NCI-H82 treated with DMSO at 0.1 percent for 48 hours (cell line): Measurements from ENCODE around the gene PDSS2.
"Not testable (repeated sequence)": the region's sequence is repeated elsewhere in the genome, so short reads cannot be mapped to it uniquely, and the experiment has no call there.

Source experiments
- DNase-seq: peaks from one replicate; lab custom pipeline; 2025; ENCODE audit not compliant: unreplicated experiment; lab: John Stamatoyannopoulos, UW

PDSS2 gene

DNA sequence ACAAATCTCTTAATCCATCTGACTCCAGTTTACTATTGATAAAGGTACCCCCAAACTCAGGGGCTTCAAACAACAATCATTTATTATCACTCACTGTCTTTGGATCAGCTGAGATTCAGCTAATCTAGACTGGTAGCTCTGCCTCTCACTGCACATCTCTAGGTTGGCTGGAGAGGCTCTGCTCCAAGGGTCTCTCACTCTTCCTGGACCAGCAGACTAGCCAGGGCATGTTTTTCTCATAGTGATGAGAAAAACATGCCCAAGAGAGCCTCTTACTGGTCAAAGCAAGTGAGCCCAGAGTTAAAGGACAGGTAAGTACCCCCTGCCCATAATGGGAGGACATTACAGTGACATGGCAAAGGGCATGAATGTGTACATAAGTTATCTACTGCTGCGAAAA, 228.9 kb downstream of the PDSS2 start:
- no peak for DNase-seq

DNA sequence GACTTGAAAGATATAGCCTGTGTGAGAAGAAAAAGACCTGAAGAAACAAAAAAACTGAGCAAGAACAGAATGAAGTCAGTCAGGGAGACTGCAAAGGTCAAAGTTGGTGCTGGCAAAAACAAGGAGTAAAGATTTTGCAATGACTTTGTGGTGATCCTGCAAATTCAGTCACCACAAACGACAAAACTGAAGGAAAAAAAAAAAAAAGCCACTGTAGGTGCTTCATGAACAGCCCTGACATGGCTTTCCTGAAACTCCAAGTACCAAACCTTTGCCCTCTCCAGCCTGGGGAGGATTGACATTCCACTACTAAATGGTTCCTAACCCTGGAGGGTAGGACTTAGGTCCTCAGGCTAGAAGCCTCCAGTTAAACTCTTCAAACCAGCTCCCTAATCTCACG, 229.3 kb downstream of the PDSS2 start:
- no peak for DNase-seq

DNA sequence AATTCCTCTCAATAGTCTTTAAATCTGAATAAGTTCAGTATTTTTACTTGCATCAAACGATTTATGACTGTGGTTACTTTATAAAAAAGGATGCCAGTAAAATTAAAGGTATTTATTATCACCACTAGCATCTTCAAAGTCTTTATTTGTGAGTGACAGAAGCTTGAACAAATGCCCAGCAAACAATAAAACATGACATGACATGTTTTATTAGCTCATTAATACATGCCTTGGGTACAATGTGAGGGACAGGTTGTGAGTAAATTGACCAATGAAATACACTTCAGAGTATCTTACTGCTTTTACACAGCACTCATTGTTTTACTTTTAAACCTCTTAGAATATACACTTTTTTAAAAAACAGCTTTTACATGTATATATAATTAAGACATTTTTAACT, 230.6 kb downstream of the PDSS2 start:
- DNase-seq: no peak

DNA sequence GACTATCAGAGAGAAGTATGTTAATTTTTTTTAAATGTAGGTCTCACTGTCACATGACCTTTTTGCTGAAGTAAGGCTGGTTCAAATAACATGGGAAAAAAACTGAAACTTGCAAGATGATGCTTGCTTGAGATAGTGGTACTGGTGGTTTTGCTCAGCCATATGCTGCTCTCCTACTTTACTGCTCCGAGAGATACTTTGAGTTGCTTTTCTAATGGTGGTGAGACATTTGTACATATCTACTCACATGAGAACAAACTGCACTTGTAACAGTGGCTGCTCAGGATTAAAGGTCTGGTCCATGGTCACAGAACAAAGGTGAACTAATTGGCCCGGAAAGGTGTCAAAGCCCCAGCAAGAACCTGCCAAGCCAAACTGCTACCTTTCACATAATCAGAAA, 237.8 kb downstream of the PDSS2 start:
- no peak for DNase-seq

DNA sequence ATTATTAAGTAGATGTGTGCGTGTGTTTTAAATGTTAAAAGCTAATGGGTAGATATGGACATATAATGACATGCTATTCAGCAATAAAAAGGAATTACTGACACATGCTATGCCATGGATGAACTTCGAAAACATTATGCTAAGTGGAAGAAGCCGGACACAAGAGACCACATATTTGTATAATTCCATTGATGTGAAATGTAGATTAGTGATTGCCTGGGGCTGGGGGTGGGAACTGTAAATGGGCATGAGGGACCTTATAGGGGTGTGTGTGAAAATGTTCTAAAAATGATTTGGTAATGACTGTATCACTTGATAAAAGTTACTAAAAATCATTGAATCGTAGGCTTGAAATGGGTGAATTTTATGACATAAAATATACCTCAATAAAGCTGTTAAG, 239.5 kb downstream of the PDSS2 start:
- DNase-seq: no peak

DNA sequence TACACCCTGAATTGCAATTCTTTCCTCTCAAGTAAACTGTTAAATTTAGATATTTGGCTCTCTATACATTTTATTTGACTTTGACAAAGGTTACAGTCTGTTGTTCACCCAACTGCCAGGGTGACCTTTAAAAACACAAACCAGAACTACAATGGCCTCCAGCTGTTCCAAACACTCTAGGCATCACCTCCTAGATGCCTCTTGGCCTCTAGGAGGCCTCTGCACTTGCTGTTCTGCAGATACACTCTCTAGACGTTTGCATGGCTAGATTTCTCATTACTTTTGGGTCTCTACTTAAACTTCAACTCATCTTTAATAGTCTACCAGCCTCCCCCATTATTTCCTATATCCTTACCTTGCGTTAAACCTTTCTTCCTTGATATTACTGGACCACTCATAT, 241.2 kb downstream of the PDSS2 start:
- DNase-seq: no peak

DNA sequence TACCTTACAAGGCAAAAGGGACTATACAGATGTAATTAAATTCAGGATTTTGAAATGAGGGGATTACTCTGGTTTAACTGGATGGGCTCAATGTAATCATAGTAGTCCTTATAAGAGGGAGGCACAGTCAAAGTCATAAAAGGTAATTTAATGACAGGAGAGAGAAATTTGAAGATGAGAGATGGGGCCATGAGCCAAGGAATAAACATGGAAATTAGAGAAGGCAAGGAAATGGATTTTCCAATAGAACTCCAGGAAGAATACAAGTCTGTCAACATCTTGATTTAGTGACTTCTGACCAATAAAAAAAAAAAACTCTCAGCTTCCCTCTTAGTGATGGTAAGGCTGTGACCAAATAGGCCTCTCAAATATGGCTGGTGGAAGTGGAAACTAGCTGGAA, 242.1 kb downstream of the PDSS2 start:
- DNase-seq: no peak

DNA sequence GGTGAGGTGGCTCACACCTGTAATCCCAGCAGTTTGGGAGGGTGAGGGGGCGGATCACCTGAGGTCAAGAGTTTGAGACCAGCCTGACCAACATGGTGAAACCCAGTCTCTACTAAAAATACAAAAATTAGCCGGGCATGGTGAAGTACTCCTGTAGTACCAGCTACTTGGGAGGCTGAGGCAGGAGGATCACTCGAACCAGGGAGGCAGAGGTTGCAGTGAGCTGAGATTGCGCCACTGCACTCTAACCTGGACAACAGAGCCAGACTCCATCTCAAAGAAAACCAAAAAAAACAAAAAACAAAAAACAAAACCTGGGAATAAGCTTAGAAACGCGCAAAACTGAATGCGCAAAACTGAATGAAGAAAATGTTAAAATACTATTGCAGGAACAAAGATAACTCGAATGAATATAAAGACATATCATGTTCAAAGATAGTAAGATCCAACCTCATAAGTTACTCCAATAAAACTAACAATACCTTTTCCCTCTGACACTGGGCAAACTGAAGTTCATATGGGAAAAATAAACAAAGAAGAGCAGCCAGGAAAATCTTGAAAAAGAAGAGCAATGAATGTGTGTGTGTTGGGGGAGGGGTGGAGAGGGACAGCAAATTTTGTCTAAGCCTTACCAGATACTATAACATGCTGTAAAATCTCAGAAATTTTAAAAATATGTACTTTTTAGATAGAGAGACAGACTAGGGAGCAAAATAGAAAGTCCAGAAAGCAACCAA, 243.0 kb downstream of the PDSS2 start:
- no peak for DNase-seq

DNA sequence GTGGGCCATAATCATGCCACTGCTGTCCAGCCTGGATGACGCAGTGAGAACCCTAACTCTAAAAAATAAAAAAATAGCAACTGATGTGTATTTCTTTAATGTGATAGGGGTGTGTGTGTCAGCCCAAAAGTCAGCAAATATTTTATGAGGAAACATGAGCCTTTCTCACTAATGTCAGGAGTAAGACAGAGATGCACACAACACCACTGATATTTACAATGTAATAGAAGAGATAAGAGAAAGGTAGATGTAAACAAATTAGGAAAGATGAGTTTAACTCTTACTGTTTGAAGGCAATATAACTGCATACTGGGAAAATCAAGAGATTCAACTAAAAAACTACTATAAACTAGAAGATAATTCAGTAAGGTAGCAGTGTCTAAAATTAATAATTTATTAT, 244.0 kb downstream of the PDSS2 start:
- DNase-seq: no peak

DNA sequence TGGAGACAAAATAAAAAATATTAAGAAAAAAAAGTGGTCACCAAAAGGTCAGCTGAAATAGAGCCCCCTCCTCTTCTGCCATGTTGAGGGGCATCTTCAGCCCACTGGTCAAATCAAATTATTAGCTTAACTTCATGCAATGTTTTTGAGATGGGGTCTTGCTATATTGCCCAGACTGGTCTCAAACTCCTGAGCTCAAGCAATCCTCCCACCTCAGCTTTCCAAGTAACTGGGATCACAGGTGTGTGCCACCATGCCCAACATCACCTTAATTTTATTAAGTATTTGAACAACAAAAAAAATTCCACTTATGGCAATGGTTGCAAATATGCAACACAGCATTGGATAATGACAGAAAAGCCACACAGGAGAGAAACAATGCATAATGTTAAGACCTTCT, 244.7 kb downstream of the PDSS2 start:
- DNase-seq: no peak

DNA sequence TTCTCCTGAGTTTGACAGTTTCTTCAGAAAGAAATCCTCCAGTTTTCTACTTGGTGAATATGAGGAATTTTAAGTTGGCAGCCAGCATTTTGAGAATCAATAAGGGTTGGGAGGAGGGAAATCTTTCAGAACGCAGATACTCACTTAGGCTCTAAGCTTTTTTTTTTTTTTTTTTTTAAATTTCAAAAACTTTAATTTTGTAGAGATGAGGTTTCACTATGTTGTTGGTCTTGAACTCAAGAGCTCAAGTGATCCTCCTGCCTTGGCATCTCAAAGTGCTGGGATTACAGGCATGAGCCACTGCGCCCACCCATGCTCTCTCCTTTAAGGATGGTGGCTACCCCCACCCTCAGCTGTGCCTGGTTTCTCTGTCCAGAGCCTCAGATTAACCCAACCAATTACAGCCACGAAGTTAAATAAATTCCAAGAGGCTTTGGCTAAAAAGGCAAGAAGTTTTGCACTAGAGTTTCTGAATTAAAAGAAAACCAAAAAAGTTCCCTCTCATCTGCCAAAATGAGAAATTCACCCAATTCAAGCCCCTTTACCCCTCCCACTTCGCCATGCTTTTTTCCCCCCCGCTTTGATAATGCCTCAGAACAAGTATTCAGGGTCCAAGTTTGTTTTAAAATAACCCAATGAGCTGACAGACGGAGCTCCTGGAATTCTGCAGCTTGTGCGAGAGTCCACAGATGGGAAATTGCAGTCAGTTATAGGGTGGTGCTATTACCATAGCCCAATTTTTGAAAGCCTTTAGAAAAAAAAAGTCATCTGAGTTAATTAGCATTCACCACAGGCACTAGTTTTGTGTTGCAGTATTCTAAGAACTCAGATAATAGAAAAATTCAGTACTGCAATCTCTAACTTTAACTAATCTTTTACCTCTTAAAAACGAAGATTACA, 249.7 kb downstream of the PDSS2 start:
- no peak for DNase-seq

DNA sequence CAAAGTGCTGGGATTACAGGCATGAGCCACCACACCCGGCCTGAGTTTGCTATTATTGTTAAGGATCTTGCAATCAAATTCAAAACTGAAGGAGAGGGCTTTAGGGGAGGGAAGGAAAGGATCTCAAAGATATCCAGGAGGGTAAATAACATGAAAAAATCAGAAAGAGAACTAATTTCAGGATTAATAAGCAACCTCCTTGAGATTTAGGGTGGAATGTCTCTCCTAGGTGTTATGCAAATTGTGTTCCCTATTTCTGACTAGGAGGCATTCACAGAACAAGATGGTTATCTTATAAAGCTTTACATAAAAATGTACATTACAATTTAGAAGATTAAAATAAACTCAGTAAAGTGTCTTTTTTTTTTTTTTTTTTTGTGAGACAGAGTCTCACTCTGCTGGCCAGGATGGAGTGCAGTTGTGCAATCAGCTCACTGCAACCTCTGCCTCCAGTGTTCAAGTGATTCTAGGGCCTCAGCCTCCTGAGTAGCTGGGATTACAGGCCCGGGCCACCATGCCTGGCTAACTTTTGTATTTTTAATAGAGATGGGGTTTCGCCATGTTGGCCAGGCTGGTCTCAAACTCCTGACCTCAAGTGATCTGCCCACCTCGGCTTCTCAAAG, 252.0 kb downstream of the PDSS2 start:
- no peak for DNase-seq

DNA sequence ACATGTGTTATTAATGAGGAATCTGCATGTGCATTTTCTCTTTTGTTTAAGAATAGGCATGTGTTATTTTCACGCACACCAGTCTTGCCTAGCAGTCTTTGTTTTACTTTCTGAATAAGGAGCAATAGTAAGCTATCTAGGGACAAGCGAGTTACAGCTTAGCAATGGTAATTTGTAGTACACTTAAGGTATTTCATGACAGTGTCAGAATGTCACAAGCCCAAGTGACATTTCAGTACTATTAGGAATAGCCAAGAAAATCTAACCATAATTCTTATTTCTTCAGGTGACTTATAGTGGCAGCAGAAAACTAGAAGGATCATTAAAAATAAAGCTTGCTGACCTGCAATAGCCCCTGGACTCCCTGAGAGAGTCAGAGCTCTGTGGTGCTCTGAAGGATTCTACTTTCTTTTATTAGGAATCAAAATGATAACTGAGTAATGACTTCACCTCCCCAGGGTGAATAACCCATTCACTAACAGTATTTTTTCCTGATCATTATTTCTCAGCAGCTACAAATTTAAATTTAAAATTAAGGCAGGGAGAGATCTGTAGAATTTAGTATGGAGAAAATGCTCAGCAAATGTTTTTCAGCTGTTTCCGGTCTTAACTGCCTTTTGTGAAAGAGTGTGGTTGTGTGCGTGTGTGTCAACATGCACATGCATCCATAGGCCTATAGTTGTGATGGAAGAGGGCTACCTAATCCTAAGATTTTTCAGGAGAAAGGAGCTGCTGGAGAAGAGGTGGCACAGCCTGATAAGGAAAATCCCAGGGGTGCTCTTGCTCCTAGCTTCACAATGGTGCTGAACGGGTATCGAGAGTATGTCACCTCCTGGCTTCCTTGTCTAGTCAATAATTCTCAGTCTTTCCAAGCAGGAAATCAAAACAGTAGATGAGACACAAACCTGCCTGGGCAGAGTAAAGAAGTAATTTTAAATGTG, 254.0 kb downstream of the PDSS2 start:
- DNase-seq: no peak

DNA sequence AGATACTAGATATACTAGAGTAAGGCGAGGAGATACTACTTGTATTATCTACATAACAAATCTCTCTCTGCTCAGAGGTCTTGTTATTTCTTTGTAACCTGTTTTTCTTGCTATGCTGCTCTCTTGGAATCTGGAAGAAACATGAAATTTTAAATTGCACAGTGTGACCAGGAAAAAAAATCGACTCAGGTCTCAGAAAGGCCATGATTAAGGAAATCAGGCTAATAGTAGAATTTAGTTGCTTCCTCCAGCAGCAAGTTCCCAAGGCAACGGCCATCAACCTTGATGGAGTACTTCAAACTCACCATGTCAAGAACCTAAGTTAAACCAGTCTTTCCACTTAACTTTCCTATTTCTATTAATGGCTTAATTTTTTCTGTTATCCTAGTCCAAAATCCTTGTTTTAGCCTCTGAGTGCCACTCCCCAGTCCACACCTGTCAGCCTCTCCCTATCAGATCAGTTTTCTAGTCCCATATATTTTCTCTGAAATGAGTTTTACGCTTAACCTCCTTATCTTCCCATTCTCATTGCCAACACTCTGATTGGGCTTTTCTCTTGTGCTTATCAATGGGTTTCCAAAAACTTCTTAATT, 256.4 kb downstream of the PDSS2 start:
- no peak for DNase-seq

DNA sequence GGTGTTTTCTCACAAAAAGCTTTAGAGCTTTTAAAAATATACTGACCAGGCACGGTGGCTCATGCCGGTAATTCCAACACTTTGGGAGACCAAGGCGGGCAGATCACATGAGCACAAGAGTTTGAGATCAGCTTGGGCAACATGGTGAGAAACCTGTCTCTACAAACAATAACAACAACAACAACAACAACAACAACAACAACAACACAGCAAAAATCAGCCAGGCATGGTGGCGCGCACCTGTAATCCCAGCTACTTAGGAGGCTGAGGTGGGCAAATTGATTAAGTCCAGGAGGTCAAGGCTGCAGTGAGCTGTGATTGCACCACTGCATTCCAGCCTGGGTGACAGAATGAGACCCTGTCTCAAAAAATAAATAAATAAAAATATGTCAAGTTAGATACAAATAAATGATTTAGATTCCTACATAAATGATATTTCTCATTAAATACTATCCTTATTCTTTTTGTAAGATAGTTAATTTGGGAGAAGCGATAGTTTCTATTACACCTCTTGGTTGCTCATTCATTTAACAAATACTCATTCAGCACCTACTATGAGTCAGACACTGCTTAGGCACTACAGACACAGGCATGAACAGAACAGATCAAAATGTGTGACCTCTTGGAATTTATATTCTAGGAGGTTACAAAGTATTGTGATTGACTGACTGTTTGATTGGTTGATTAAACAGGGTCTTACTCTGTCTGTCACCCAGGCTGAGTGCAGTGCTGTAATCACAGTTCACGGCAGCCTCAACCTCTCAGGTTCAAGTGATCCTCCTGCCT, 260.5 kb downstream of the PDSS2 start:
- DNase-seq: no peak

DNA sequence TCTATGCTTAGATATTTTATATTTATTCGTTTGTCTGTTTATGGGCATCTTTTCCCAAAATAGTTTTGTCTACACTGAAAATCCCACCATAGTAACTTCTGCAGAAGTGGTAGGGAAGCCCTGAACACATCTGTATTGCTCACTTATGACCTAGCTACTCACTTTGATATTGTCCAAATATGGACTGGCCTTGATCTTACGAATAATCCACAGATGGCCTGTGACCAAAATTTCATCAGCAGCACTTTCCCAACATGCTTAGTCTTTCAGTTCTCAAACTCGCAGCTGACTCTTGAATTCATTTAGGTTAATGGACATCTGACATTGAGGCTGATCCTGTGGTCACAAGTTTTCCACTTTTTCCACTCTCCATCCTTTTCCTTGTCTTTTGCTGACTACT, 263.2 kb downstream of the PDSS2 start:
- DNase-seq: no peak

DNA sequence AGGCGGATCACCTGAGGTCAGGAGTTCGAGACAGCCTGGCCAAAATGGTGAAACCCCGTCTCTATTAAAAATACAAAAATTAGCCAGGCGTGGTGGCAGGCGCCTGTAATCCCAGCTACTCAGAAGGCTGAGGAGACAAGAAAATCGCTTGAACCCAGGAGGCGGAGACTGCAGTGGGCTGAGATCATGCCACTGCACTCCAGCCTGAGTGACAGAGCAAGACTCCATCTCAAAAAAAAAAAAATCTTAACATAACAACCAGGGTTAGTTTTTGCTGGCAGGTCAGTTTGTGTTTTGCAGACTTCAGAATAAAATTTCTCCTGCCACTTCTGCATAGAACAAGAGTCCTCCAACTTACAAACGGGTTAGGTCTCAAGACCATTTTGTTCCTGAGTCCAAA, 264.6 kb downstream of the PDSS2 start:
- not testable (repeated sequence) for DNase-seq

DNA sequence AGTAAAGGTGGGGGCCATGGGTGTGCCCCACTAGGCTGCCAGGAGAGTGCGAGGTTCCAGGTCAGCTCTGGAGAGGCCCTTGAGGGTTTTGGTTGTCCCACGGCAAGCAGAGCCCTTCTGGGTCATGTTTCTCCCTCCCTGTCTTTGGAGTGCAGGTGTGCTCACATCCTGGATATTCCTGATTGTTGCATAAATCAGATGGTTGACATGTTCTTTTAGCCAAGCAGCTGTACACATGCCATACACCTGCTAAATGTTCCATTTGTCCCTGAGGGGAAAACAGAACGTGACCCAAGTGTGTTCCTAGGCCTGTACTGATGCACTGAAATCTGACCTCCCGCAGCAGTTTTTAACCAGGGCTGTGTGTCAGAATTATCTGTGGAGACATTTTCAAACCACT, 266.5 kb downstream of the PDSS2 start:
- DNase-seq: no peak

DNA sequence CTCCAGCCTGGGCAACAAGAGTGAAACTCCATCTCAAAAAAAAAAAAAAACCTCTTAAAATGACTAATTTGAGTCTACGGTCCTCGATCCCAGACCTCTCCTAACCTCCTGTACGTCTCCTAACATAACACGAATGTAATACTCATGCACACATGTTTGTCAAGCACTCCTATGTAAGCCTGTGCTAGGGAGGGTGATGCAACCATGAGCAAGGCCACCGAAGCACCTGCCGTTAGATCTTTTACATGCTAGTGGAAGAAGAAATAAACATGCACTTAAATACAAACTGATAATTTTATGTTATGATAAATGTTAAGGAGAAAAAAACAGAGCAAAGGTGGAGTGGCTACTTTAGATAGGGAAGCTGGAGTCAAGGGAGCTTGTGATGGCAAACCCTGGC, 271.7 kb downstream of the PDSS2 start:
- no peak for DNase-seq

DNA sequence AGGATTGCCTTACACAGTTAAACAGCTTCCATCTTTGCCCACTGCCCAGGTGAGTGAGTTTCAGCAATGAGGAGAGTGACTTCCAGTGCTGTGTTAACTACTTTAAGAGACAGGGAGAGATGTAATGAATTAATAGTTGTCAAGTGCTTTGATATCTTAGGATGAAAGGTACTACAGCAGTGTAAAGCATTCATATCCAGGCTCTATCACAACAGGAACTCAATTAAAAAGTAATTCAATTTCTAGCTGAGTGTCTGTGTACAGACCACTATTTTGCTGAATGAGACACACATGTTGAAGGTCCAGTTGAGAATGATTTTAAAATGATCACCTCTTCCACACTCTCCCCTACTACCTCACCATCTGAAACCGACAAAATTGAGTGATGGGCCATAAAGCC, 273.3 kb downstream of the PDSS2 start:
- DNase-seq: no peak
